ENCODE data around the gene CRYBG3.

- TF ChIP-seq CTCF (IDR thresholded peaks at IDR 0.05; ENCODE audit: borderline replicate concordance, extremely low read depth, low read length, poor library complexity, severe bottlenecking) = peak; percentile 51
- TF ChIP-seq EZH2 (IDR thresholded peaks at IDR 0.05; ENCODE audit: borderline replicate concordance, low read depth, low read length, severe bottlenecking) = no peak
Observed at GRCh38 chr3:97940034-97940433, 118.2 kb downstream of the CRYBG3 start.
